DMS 273 (cell line): Measurements from ENCODE around the gene MPC2.

Source experiments
- DNase-seq: peaks from one replicate; lab custom pipeline; 2025; ENCODE audit not compliant: unreplicated experiment; lab: John Stamatoyannopoulos, UW

Gene MPC2

DNA sequence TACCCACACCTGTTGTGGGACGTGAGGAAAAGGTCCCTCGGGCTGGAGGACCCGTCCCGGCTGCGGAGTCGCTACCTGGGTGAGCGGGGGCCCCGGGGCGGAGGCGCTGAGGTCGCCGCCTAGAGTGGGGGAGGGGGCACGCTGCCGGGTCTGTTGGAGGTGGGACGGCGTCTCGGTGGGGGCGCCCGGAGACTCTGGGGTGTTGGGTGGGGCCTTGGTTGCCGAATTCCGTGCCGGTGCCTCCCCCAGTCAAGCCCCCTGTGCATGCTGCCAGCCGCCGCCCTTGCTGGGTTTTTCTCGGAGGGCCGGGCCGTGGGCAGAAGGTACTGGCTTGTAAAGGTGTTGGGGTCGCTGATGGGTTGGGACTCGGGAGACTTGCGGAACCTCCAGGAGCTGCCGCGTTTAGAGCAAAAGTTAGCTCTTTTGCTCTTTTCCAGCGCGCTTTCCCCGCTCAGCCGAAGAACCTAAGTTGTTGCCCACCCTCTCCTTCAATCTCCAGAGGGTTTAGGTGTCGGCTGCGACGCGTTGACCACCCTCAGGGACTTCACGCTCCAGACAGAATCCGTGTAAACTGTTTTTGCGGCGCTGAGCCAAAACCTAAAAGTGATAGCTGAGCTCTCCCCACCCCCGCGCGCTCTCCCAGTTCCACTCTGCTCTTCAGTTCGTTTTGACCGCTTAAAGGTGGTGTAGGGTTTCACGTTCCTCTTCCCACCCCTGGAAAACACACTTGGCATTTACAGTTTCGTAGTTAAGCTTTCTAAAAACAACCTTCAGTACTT lies at the start of gene MPC2:
Gene MPC2, minus strand, starts transcription at position 143 of the 779 bp plus-strand sequence. CDS start 1,231 bp downstream, outside the sequence.
- peak; percentile 94 for DNase-seq

DNA sequence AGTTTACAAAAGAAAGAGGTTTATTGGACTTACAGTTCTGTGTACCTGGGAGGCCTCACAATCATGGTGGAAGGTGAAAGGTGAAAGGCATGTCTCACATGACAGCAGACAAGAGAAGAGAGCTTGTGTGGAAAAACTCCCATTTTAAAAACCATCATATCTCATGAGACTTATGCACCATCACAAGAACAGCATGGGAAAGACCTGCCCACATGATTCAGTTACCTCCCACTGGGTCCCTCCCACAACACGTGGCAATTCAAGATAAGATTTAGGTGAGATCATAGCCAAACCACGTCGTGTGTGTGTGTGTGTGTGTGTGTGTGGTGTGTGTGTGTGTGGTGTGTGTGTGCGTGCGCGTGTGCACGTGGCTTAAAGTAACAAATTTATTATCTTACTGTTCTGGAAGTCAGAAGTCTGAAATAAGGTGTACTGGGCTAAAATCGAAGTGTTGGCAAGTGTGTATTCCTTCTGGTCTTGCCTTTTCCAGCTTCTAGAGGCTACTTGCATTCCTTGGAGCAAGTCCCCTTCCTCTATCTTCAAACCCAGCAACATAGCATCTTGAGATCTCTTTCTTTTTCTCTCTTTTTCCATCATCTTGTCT lies 48.1 kb upstream of the MPC2 start:
- DNase-seq: no peak

DNA sequence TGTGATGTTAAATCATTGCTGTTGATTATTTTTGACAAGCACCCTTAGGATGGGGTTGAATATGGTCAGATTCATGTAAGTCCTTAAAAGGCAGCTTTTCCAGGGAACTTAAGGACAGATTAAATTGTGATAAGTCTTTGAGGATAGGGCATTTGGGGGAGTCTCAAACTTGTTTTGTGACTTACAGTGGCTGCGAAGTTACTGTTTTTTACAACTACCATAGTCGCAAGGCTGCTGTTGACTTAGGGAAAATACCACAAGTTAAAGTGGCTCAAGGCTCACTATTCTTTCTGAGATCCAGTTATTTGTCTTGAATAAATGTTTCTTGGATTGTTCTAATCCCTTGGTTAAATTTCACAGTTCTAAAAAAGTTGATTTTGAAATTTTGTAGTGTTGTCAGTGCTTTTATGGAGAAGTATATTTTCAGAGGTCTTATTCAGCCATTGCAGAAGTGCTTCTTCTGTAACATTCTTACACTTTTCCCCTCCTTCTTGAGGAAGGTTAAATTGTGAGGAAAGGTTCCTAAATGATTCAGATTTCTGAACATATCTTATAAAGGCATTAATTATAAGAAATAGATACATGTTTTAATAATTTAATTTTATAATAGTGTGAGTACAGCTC lies 47.0 kb upstream of the MPC2 start:
- no peak for DNase-seq

DNA sequence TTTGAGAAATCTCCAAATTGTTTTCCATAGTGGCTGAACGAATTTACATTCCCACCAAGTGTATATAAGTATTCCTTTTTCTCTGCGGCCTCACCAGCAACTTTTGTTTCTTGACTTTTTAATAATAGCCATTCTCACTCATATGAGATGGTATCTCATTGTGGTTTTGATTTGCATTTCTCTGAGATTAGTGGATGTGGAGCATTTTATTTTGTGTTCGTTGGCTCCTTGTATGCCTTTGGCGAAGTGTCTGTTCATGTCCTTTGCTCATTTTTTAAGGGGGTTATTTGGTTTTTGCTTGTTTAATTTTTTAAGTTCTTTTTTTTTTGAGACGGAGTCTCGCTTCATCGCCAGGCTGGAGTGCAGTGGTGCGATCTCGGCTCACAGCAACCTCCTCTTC lies 45.1 kb upstream of the MPC2 start:
- no peak for DNase-seq

DNA sequence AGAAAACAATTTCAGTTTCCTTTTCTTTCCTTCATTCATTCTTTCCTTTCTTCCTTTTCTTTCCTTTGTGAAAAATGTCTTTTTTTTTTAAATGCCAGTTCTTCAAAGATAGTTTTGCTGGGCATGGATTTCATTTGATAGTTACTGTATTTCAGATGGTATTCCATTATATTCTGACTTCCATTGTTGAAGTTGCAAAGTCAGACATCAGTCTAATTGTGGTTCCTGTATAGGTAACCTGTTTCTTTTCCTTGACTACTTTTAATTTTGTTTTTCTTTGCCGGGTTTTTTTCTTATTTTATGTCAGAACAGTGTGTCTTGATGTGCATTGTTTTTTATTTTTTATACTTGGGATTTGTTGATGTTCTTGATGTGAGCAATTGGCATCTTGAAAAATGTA lies 40.4 kb upstream of the MPC2 start:
- no peak for DNase-seq

DNA sequence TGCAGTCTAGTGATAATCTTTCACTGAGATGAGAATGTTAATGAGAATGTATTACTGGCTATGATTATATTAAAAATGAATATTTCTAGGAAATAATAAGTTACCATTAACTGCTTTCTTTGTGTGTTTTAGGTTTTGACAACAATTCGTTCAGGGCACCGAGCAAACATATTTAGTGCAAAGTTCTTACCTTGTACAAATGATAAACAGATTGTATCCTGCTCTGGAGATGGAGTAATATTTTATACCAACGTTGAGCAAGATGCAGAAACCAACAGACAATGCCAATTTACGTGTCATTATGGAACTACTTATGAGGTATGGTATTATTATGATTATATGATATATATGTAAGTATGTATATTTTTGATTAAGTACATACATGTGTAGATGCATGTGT lies 37.8 kb upstream of the MPC2 start:
- no peak for DNase-seq

DNA sequence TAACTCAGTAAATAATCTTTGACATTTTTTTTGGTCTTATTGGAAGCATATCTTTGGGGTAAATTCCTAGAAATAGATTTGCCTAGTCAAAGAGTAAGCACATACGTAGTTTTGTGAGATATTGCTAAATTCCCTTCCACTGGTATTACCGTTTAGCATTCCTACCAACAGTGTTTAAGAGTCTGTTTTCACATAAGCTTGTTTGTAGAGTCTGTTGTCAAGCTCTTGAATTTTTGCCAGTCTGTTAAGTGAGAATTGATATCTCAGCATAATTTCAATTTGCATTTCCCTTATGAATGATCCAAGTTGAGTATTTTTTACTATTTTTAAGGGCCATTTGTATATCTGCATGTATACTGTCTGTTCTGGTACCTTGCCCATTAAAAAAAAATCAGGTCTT lies 37.0 kb upstream of the MPC2 start:
- no peak for DNase-seq

DNA sequence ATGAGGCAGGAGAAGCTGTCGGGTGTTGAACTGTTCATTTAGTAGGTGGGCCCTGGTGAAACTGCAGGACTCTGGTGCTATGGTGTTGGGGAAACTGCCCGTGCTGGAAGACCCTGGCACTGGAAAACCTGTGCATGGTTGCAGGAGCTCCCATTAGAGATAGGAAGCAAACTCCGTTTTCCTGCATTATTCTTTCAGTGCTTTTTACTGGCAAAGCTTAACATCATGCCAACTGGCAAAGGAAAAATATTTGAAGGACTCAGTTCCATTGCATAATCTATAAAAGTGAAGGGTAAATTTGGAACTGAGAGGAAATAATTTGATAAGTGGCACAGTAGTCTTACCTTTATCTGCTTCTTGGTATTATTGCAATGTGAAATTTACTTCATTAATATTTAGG lies 31.7 kb upstream of the MPC2 start:
- DNase-seq: no peak

DNA sequence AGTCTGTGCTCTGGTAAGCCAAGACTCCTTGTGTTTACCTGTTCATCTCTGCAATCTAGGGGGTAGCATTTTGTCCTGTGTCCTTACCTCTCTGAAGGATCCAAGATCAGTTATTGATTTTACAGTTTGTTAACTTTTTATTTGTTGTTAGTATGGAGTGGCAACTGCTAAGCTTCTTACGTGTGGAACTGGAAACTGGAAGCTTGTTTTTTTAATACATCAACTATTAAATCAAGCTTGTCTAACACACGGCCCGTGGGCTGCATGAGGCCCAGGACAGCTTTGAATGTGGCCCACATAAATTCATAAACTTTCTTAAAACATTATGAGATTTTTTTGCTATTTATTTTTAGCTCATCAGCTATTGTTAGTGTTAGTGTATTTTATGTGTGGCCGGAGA lies 29.2 kb upstream of the MPC2 start:
- DNase-seq: no peak

DNA sequence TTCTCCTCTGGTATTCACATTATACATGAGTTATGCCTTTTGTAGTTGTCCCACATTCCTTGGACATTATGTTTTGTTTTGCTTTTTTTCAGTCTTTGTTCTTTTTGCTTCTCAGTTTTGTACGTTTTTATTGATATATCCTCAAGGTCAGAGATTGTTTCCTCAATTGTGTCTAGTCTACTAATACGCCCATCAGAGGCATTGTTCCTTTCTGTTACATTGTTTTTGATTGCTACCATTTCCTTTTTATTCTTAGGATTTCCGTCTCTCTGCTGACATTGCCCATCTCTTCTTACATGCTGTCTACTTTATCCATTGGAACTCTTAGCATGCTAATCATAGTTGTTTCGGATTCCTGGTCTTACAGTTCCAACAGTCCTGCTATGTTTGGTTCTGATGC lies 27.8 kb upstream of the MPC2 start:
- no peak for DNase-seq

DNA sequence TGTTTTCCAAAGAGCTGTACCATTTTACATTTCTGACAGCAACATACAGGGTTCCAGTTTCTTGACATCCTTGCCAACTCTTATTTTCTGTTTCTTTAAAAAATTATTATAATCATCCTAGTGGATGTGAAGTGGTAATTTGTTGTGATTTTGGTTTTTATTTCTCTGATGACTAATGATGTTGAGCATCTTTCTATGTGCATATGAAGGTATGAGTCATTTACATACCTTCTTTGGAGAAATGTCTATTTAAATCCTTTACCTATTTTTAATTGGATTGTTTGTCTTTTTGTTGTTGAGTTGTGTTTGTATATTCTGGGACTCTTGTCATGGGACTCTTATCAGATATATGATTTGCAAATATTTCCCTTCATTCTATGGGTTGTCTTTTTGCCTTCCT lies 20.8 kb upstream of the MPC2 start:
- no peak for DNase-seq

DNA sequence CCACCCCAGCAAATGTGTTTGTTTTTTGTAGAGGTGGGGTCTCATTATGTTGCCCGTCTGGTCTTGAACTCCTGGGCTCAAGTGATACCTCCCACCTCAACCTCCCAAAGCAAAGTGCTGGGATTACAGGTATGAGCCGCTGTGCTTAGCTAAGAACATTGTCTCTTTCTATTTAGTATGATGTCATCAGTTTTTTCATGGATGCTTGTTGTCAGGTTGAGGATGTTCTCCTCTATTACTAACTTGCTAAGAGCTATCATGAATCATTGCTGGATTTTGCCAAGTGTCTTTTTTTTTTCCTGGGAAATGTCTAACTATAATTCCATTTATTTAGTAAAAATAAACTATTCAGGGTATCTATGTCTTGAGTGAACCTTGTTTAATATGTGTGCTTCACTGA lies 19.0 kb upstream of the MPC2 start:
- peak; percentile 39 for DNase-seq

DNA sequence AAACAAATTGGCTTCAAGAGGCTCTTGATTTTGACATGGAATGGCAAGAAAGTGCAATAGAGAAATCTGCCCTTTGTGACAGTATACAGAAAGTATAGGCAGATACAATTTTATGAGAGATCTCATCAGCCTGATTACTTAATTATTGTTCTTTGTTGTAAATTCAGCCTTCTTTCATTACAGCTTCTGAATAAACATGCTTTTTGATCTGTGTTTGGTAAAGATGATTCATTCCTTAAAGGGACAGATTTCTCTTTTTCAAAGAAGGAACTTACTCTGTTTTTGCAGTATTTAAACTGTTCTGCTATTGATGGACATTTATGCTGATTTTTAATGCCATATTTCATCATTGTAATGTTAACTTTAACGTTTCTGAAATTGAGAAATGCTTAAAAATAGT lies 13.7 kb upstream of the MPC2 start:
- no peak for DNase-seq

DNA sequence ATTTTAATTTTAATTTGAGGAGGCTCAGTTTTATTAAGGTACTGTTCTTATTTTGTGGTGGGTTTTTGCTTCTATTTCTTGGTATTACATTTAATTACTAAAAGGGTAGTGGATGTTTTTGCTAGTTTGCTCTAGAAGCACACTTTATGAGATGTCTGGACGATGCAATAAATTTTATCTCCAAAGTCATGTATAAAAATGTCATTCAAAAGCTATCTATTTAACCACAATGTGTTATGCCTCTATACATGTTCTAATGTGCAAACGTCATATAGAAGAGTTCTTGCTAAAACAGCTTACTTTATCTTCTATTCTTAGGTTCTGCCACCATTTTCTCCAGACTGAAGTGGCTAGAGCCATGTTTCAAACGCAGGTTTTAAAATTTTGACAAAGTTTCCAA lies 12.9 kb upstream of the MPC2 start:
- DNase-seq: no peak

DNA sequence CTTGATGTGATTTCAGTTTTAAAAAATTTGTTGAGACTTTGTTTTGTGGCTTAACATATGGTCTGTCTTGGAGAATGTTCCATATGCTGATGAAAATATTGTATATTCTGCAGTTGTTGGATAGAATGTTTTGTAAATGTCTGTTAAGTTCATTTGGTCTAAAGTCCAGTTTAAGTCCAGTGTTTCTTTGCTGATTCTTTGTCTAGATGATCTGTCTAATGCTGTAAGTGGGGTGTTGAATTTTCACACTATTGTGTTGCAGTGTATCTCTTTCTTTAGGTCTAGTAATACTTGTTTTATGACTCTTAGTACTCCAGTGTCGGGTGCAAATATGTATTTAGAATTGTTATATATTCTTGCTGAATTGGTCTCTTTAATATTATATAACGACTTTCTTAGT lies 10.9 kb upstream of the MPC2 start:
- no peak for DNase-seq

DNA sequence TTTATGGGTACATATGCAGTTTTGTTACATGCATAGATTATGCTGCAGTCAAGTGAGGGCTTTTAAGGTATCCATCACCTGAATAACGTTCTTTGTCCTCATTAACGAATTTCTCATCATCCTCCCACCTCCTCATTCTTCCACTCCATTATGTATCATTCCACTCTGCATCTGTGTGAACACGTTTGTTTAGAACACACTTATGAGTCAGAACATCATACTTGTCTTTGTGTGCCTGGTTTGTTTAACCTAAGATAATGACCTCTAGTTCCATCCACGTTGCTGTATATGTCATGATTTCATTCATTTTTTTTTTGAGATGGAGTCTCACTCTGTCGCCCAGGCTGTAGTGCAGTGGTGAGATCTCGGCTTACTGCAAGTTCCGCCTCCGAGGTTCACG lies 6.7 kb upstream of the MPC2 start:
- DNase-seq: no peak

DNA sequence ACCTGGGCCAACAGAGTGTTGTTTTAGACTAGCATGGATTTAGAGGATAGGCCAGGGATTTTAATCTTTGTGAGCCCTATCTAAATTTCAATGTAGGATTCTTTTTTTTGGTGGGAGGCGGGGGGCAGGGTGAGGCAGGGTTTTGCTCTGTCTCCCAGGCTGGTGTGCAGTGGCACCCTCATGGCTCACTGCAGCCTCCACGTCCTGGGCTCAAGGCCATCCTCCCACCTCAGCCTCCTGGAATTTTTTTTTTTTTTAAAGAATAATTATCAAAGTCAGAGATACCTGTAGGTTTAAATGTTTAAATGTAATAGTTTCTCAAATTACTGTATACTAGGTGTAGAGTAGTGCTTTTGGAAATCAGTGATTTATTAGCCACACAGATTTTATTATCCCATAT lies 3.4 kb upstream of the MPC2 start:
- no peak for DNase-seq

DNA sequence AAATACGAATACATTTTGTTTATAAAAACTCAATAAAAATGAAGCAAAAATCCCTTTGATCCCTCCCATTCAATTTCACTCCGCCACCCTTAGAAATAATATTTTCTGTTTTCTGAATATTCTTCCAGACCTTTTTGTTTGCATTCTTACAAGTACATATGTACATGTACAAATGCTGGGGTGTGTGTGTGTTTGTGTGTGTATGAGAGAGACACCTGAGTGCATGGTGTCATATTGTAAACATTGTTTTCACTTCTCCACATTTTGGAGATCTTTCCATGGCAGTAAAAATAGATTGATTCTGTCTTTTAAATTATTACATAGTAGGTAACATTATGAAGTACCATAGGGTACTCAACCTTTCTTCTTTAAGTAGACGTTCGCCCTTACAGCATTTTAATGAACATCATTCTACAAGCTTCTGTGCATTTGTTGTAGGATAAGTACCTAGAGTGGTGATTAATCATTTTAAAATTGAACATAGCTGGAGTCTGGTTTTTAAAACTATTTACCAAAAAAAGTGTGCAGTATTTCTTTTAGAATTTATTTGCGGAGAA lies 1.3 kb upstream of the MPC2 start:
- DNase-seq: peak; percentile 38

DNA sequence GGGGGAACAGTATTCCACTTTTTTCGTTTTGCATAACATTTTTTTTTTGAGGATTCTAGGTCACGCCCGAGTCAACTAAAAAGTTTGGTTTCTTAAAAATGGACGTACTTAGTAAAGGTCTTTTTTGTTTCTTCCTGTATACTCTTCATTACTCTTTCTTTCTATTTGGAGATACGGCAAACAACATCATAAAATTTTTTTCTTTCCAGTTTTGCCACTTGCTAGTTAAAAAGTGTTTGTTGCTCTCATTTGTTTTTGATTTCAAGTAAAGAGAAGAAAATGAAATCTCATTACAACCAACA lies 788 bp upstream of the MPC2 start:
- no peak for DNase-seq

DNA sequence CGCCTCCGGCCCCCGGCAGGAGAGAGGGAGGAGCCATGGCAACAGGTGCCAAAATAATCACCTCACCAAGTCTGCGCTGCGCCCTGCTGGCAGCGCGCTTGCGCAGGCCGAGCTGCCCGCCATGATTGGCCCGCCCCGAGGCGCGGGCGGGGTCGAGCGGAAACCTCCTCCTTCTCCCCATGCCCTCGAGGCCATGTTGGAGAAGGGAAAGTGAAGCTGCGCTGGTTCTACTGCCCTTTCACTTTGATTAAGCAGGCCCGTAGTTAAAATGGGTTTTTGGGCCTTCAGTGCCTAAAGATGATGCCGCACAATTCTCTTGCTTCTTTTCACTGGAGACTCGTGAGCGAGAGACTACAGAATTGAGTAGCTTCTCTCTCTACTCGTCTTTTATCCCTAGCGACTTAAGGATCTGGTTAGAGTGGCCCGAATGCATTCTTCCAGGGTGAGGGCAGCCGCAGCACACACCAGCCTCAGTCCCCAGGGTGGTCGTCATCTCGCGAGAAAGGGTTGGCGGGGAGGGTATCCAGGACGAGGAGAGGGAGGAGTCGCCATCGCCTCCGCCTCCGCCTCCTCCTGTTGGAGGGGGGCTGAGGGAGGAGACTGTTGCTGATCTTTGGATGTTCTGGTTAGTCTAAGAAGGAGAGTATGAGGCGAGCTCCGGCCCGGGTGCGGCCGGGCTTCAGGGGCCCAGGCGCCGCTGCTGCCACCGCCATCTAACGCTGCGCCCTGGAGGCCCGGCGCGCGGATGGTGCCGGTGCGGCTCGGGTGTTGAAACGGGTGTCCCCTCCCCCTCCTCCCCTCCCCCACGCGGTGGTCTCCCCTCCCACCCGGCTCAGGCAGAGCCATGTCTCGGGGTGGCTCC lies 573 bp downstream of the MPC2 start, which contains the start of gene DCAF6:
Gene DCAF6, plus strand, starts transcription at position 616 of the 862 bp plus-strand sequence. Its CDS starts 229 bp downstream, at position 845.
- peak; percentile 99 for DNase-seq
